Prostate gland (tissue), 2 donors: Measurements from ENCODE around the gene HOXA10. TPM values are rescaled to one million over a fixed set of nuclear protein-coding genes. Genes with fewer than 3 reads are reported as not detected.

Experiments used
- DNase-seq: peaks from one replicate; pipeline ENCODE4 v3.0.0-alpha.2; 2019; ENCODE audit warnings: low spot score
- H3K27ac ChIP-seq, 2 donors: fragments of 200-600 bp; sonication (generic); 2 replicates each; pipeline ENCODE4 v1.5.1; 2017 to 2019
- H3K27me3 ChIP-seq: fragments of 200-600 bp; sonication (generic); replicated peaks from 2 replicates; pipeline ENCODE4 v1.5.1; 2019; ENCODE audit not compliant: insufficient read depth
- H3K36me3 ChIP-seq, 2 donors: fragments of 200-600 bp; sonication (generic); 1 replicate in 1 of 2; 2 replicates in 1 of 2; pipeline versions ENCODE4 v1.5.1 to v1.8.1; 2017 to 2019
- H3K4me1 ChIP-seq: fragments of 200-600 bp; sonication (generic); replicated peaks from 2 replicates; pipeline ENCODE4 v1.5.1; 2019
- H3K4me3 ChIP-seq, 2 donors: fragments of 200-600 bp; sonication (generic); 2 replicates each; pipeline ENCODE4 v1.5.1; 2017 to 2019
- H3K9me3 ChIP-seq: fragments of 200-600 bp; sonication (generic); 2 replicates; pipeline ENCODE4 v1.5.1; 2017
- CTCF ChIP-seq, 4 experiments: fragments of 200-600 bp in 2 of 4; fragments of 450-650 bp in 2 of 4; sonication (generic) in 2 of 4; IDR thresholded peaks; 1 replicate in 3 of 4; 2 replicates in 1 of 4; pipeline ENCODE4 v1.5.1; 2016 to 2019; ENCODE audit warnings: antibody characterized with exemption in 4 of 4, mild to moderate bottlenecking in 2 of 4, moderate library complexity in 2 of 4
- POLR2A ChIP-seq: fragments of 450-650 bp; IDR thresholded peaks from one replicate; pipeline ENCODE4 v1.6.1; 2016; ENCODE audit warnings: antibody characterized with exemption, mild to moderate bottlenecking
- POLR2AphosphoS5 ChIP-seq: sonication (generic); formaldehyde crosslinking; IDR thresholded peaks from one replicate; pipeline ENCODE4 v1.6.1; 2017; ENCODE audit warnings: antibody characterized with exemption
- WGBS: methylation state at CpG from one replicate; pipeline ENCODE4 v1.1.5; 2018; 5-methylcytosine and 5-hydroxymethylcytosine counted together
- intact Hi-C: fragments of 100-400 bp; cut with DNase I; formaldehyde crosslinking; loops from one replicate; pipeline ENCODE4 v1.14.2; 2022
- total RNA-seq, 2 donors: library from RNA; depleted of rRNA; stranded (reverse); fragments of >200 nt; gene quantifications; one replicate each; pipeline ENCODE4 v1.1.0, GENCODE V29; 2016

HOXA10 gene
- total RNA-seq, 2 donors from 2014 or later = 25.8 to 65.6 TPM

- WGBS = under 1% methylated on average over 79 of the region's 82 CpGs
Observed at GRCh38 chr7:27165089-27165995, 8.8 kb downstream of the HOXA10 start, which contains the start of gene HOXA9. TSS of gene HOXA9 (minus strand) at chr7:27165537. CDS start at chr7:27165457, 80 bp downstream.

GRCh38 chr7:27164367-27165088, 9.6 kb downstream of the HOXA10 start:
- H3K36me3 ChIP-seq = no peaks in the 10 kb centered on the region
- H3K4me3 ChIP-seq = peak overlapping the region; percentile 61 to 80
- TF ChIP-seq POLR2AphosphoS5 (peak; percentile 14), POLR2A (no peak), CTCF (IDR thresholded peaks at IDR 0.05) (peak in 2 of 4 experiments; percentile 8 to 25)
- intact Hi-C loops = loop anchor here (5.0 kb wide), 1 partner anchor 962 kb away; the partner anchor contains the start of genes CBX3 and HNRNPA2B1
- no peaks in the 10 kb centered on the region for H3K9me3 ChIP-seq
- H3K27me3 ChIP-seq = no peaks in the 10 kb centered on the region
- WGBS = 4% methylated on average over 47 of the region's 47 CpGs
- no peaks in the 10 kb centered on the region for H3K4me1 ChIP-seq
- H3K27ac ChIP-seq = peak overlapping the region; percentile 96
- DNase-seq = peak; percentile 58

More at GRCh38 chr7:27165089-27165995, 8.8 kb downstream of the HOXA10 start, which contains the start of gene HOXA9:
- intact Hi-C loops = loop anchor here (5.0 kb wide), 1 partner anchor 963 kb away; the partner anchor contains the start of genes CBX3 and HNRNPA2B1
- Histone ChIP-seq H3K36me3 (no peaks in the 10 kb centered on the region), H3K9me3 (no peaks in the 10 kb centered on the region), H3K27ac (peak within 1 kb of the TSS; percentile 96), H3K27me3 (no peaks in the 10 kb centered on the region), H3K4me1 (no peaks in the 10 kb centered on the region), H3K4me3 (peak within 1 kb of the TSS; percentile 61 to 80)
- DNase-seq = peak; percentile 96
- TF ChIP-seq POLR2A = peak; percentile 88
- TF ChIP-seq POLR2AphosphoS5 = peak; percentile 88
- TF ChIP-seq CTCF (IDR thresholded peaks at IDR 0.05) = peak in 3 of 4 experiments; percentile 14 to 45 (median 24)

GRCh38 chr7:27164045-27164366, 10.1 kb downstream of the HOXA10 start:
- TF ChIP-seq POLR2A (no peak), POLR2AphosphoS5 (no peak), CTCF (IDR thresholded peaks at IDR 0.05) (no peak)
- Histone ChIP-seq H3K27me3 (no peaks in the 10 kb centered on the region), H3K36me3 (no peaks in the 10 kb centered on the region), H3K4me1 (no peaks in the 10 kb centered on the region), H3K27ac (peak overlapping the region; percentile 96), H3K9me3 (no peaks in the 10 kb centered on the region), H3K4me3 (peak overlapping the region; percentile 61 to 80)
- DNase-seq = no peak
- 13% methylated on average over 12 of the region's 12 CpGs for WGBS
- intact Hi-C loops = no loop called here

- Histone ChIP-seq H3K36me3 (no peaks in the 10 kb centered on the region), H3K4me3 (peak overlapping the region; percentile 61 to 80), H3K27ac (peak overlapping the region; percentile 96), H3K9me3 (no peaks in the 10 kb centered on the region), H3K27me3 (no peaks in the 10 kb centered on the region), H3K4me1 (no peaks in the 10 kb centered on the region)
- intact Hi-C loops = no loop called here
- WGBS = 30% methylated on average over 24 of the region's 24 CpGs
- no peak for DNase-seq
- TF ChIP-seq POLR2A = no peak
- TF ChIP-seq POLR2AphosphoS5 = no peak
- no peak for TF ChIP-seq CTCF (IDR thresholded peaks at IDR 0.05)
Observed at GRCh38 chr7:27163288-27164044, 10.7 kb downstream of the HOXA10 start.
